Measurements from ENCODE around the gene DSTYK.

DSTYK gene

GRCh38 chr1:205258719-205259118 is 47.2 kb upstream of the DSTYK start:
- Histone ChIP-seq H3K9ac (ENCODE audit: low read length) (no peak overlapping the region; the same call in 1 of the 2 replicates), H2AFZ (ENCODE audit: low read length) (no peak overlapping the region), H3K36me3 (replicated peaks; ENCODE audit: insufficient read depth, low read length) (no peaks in the 10 kb centered on the region), H3F3A (ENCODE audit: insufficient read depth, low read length) (peaks cover 11% of the 10 kb centered on the region; the same call in 1 of the 2 replicates), H3K4me1 (ENCODE audit: low read length) (peaks cover 43% of the 10 kb centered on the region), H3K4me2 (ENCODE audit: low read depth, low read length) (peak overlapping the region; percentile 53; the same call in 1 of the 2 replicates), H4K20me1 (ENCODE audit: insufficient read depth, low read length) (no peaks in the 10 kb centered on the region), H3K27ac (ENCODE audit: low read length) (peak overlapping the region; percentile 32; the same call in 1 of the 2 replicates), H3K4me3 (ENCODE audit: low read length) (no peak overlapping the region), H3K79me2 (ENCODE audit: low read length) (peaks cover 78% of the 10 kb centered on the region), H3K9me2 (replicated peaks; ENCODE audit: insufficient read depth, low read length) (no peaks in the 10 kb centered on the region), H3K27me3 (replicated peaks; ENCODE audit: insufficient read depth, low read length) (no peaks in the 10 kb centered on the region), H3K9me3 (replicated peaks; ENCODE audit: insufficient read depth, low read length) (no peaks in the 10 kb centered on the region)
- DNase-seq, result no peak
- no peak for TF ChIP-seq EZH2 (optimal IDR thresholded peaks at IDR 0.05; ENCODE audit: low read depth, low read length)
- TF ChIP-seq EZH2phosphoT487 (IDR thresholded peaks at IDR 0.05; ENCODE audit: low read length), result no peak
- no peak for TF ChIP-seq CTCF (IDR thresholded peaks at IDR 0.05; ENCODE audit: low read length)

GRCh38 chr1:205258261-205258691 is 46.8 kb upstream of the DSTYK start:
- peaks cover 11% of the 10 kb centered on the region; the same call in 1 of the 2 replicates for H3F3A ChIP-seq (ENCODE audit: insufficient read depth, low read length)
- peaks cover 81% of the 10 kb centered on the region for H3K79me2 ChIP-seq (ENCODE audit: low read length)
- H3K36me3 ChIP-seq (replicated peaks; ENCODE audit: insufficient read depth, low read length), result no peaks in the 10 kb centered on the region
- H3K9ac ChIP-seq (ENCODE audit: low read length), result no peak overlapping the region
- no peak overlapping the region for H3K4me2 ChIP-seq (ENCODE audit: low read depth, low read length)
- no peak overlapping the region for H2AFZ ChIP-seq (ENCODE audit: low read length)
- no peaks in the 10 kb centered on the region for H3K9me3 ChIP-seq (replicated peaks; ENCODE audit: insufficient read depth, low read length)
- H3K4me3 ChIP-seq (ENCODE audit: low read length), result no peak overlapping the region
- DNase-seq, result no peak
- H3K9me2 ChIP-seq (replicated peaks; ENCODE audit: insufficient read depth, low read length), result no peaks in the 10 kb centered on the region
- H3K27ac ChIP-seq (ENCODE audit: low read length), result no peak overlapping the region
- peaks cover 43% of the 10 kb centered on the region for H3K4me1 ChIP-seq (ENCODE audit: low read length)
- H3K27me3 ChIP-seq (replicated peaks; ENCODE audit: insufficient read depth, low read length), result no peaks in the 10 kb centered on the region
- TF ChIP-seq CTCF (IDR thresholded peaks at IDR 0.05; ENCODE audit: low read length) (no peak; the same call in 1 of the 2 replicates), EZH2phosphoT487 (IDR thresholded peaks at IDR 0.05; ENCODE audit: low read length) (no peak), EZH2 (optimal IDR thresholded peaks at IDR 0.05; ENCODE audit: low read depth, low read length) (no peak)
- H4K20me1 ChIP-seq (ENCODE audit: insufficient read depth, low read length), result no peaks in the 10 kb centered on the region

GRCh38 chr1:205257735-205258134 is 46.2 kb upstream of the DSTYK start:
- Histone ChIP-seq H3K27me3 (replicated peaks; ENCODE audit: insufficient read depth, low read length) (no peaks in the 10 kb centered on the region), H3K4me2 (ENCODE audit: low read depth, low read length) (no peak overlapping the region), H3K36me3 (replicated peaks; ENCODE audit: insufficient read depth, low read length) (no peaks in the 10 kb centered on the region), H3F3A (ENCODE audit: insufficient read depth, low read length) (peaks cover 11% of the 10 kb centered on the region; the same call in 1 of the 2 replicates), H3K9me3 (replicated peaks; ENCODE audit: insufficient read depth, low read length) (no peaks in the 10 kb centered on the region), H2AFZ (ENCODE audit: low read length) (no peak overlapping the region), H3K4me3 (ENCODE audit: low read length) (no peak overlapping the region), H3K9me2 (replicated peaks; ENCODE audit: insufficient read depth, low read length) (no peaks in the 10 kb centered on the region), H3K9ac (ENCODE audit: low read length) (no peak overlapping the region), H4K20me1 (ENCODE audit: insufficient read depth, low read length) (no peaks in the 10 kb centered on the region), H3K79me2 (ENCODE audit: low read length) (peaks cover 78% of the 10 kb centered on the region), H3K27ac (ENCODE audit: low read length) (no peak overlapping the region), H3K4me1 (ENCODE audit: low read length) (peaks cover 43% of the 10 kb centered on the region)
- no peak for TF ChIP-seq CTCF (IDR thresholded peaks at IDR 0.05; ENCODE audit: low read length)
- TF ChIP-seq EZH2 (optimal IDR thresholded peaks at IDR 0.05; ENCODE audit: low read depth, low read length), result no peak
- TF ChIP-seq EZH2phosphoT487 (IDR thresholded peaks at IDR 0.05; ENCODE audit: low read length), result no peak
- no peak for DNase-seq

Data from MM.1S (cell line).